ENCODE measurements around the gene C1orf216. TPM values are rescaled to one million over a fixed set of nuclear protein-coding genes. Genes with fewer than 3 reads are reported as not detected.
"Not testable (repeated sequence)": the region's sequence is repeated elsewhere in the genome, so short reads cannot be mapped to it uniquely, and the experiment has no call there.

The C1orf216 gene
- total RNA-seq, 1 donor from 2014 or later: 11.3 TPM

DNA sequence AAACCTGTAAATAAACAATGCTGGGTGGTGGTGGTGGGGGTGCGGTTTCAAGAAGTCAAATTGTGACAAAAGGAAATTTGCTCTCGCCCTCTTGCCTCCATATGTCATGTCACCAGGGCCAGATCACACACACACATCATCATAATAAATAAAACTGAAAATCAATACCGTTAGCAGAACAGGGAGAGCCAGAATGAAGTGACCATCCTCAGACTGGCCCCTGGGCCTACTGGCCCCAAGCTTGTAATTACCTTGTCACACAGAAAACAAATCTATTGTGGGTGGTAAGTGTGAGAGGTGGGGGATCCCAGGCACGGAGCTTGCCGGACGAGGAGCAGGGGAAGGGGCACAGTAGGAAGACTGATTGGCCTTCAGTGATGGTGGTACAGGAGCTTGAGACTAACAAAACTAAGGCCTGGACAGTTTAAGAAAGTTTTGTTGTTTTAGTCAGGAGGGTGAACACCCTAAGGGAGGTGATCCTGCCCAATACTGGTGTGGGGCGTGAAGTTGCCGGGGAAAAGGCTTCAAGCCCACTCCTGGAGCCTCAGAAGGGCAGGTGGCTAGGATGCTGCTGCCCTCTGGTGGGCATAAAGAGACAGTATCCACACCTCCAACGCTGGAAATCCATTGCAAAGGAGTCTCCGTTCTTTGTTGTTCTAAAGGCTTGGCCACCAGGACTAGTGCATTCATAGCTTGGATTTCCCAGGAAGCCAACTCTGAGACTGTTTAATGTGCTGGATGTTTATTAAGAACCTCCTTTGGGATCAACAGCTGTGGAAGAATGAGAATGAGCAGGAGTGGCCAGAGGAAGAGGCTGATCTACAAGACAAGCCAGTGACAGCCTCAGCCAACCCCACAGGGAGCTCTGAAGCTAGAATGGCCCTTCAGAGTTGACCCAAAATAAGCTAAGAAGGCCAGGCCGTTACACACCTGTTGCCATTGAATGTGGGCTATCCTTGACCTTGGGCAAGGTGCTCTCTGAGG lies 8.1 kb upstream of the C1orf216 start:
- no peaks in the 10 kb centered on the region for H3K36me3 Mint-ChIP-seq (ENCODE audit: insufficient read depth)
- no peak overlapping the region for H3K27ac Mint-ChIP-seq
- no peaks in the 10 kb centered on the region for H3K9me3 Mint-ChIP-seq (ENCODE audit: low read depth)
- H3K27me3 Mint-ChIP-seq: no peaks in the 10 kb centered on the region
- peaks cover 6% of the 10 kb centered on the region for H3K4me1 Mint-ChIP-seq (ENCODE audit: low read depth)
- no peak overlapping the region for H3K4me3 Mint-ChIP-seq (ENCODE audit: low read depth)
- TF ChIP-seq, protein P1, sequence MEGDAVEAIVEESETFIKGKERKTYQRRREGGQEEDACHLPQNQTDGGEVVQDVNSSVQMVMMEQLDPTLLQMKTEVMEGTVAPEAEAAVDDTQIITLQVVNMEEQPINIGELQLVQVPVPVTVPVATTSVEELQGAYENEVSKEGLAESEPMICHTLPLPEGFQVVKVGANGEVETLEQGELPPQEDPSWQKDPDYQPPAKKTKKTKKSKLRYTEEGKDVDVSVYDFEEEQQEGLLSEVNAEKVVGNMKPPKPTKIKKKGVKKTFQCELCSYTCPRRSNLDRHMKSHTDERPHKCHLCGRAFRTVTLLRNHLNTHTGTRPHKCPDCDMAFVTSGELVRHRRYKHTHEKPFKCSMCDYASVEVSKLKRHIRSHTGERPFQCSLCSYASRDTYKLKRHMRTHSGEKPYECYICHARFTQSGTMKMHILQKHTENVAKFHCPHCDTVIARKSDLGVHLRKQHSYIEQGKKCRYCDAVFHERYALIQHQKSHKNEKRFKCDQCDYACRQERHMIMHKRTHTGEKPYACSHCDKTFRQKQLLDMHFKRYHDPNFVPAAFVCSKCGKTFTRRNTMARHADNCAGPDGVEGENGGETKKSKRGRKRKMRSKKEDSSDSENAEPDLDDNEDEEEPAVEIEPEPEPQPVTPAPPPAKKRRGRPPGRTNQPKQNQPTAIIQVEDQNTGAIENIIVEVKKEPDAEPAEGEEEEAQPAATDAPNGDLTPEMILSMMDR (IDR thresholded peaks at IDR 0.05; ENCODE audit: unreplicated experiment): peak; percentile 91
- DNase-seq (ENCODE audit: low spot score, unreplicated experiment): peak; percentile 51

DNA sequence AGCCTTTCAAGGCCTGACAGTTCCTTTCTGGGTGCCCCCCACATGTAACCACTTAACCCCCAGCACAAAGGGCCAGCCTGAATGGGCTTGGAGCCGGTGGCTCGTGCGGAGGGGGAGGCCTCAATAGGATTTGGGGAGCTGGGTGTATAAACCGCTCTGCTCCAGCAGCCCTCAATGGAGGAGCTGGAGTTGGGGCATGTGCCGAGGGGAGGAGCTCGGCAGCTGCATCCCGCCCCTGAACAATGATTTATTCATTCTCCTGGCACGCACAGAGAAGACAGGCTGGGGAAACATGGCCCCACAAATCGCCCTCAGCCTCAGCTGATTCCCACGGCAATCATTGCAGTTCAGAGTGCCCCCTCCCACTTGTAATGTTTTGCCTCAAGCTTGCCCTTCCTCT lies 6.9 kb upstream of the C1orf216 start:
- H3K9me3 Mint-ChIP-seq (ENCODE audit: low read depth): no peaks in the 10 kb centered on the region
- H3K27ac Mint-ChIP-seq: no peak overlapping the region
- no peak overlapping the region for H3K4me3 Mint-ChIP-seq (ENCODE audit: low read depth)
- no peak for DNase-seq (ENCODE audit: low spot score, unreplicated experiment)
- H3K4me1 Mint-ChIP-seq (ENCODE audit: low read depth): peaks cover 6% of the 10 kb centered on the region
- peaks cover 1% of the 10 kb centered on the region for H3K36me3 Mint-ChIP-seq (ENCODE audit: insufficient read depth)
- TF ChIP-seq, protein P1 (IDR thresholded peaks at IDR 0.05; ENCODE audit: unreplicated experiment): no peak
- H3K27me3 Mint-ChIP-seq: peaks cover 3% of the 10 kb centered on the region

DNA sequence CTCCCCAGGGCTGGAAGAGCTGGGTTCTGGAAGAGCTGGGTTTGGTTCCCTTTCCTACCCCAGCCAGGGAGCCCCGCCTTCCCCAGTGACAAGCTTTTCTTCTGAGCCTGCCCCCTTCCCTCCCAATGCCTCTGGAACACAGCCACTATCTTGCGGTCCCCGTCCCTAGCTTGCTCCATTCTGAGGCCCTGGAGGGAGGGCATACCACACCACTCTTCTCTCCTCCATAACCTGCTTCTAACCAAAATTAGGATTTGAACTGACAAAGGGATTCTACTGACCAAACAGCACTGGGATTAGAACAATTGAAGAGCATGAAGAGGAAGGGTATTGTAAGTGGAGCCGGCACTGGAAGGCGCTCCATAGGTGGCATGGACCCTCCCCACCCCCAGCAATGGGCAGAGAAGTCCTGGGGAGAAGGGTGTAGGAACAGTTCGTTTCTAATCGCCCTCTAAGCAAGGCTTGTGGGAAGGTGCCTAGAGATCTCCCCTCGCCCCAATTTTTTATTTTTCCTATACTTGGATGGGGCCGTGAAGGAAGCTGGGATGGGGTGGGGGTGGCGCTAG lies 690 bp downstream of the C1orf216 start:
- DNase-seq (ENCODE audit: low spot score, unreplicated experiment): no peak
- TF ChIP-seq, protein P1 (IDR thresholded peaks at IDR 0.05; ENCODE audit: unreplicated experiment): no peak
- Mint-ChIP-seq H3K27me3 (peaks cover 18% of the 10 kb centered on the region), H3K4me3 (ENCODE audit: low read depth) (peak overlapping the region; percentile 78), H3K9me3 (ENCODE audit: low read depth) (no peaks in the 10 kb centered on the region), H3K27ac (no peak overlapping the region), H3K4me1 (ENCODE audit: low read depth) (peaks cover 15% of the 10 kb centered on the region), H3K36me3 (ENCODE audit: insufficient read depth) (peaks cover 7% of the 10 kb centered on the region)

DNA sequence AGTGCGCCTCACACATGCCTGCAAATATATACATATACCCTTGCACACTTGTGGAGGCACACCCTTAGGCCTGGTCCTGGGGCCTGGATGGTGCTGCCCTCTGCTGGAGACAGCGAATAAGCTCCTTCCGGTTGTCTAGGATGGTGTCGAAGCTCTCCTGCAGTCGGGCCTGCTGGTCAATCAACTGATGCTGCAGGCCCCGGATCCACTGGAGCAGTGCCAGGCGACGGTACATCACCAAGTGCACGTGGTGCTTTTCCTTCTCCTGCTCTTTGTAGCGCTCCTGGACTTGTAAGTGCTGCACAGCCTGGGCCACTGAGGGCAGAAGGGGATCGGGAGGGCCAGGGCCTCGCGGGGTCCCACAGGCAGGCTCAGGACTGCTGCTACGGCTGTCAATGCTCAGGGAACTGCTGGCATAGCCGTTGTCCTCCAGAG lies 3.1 kb downstream of the C1orf216 start:
- Mint-ChIP-seq H3K4me3 (ENCODE audit: low read depth) (peak overlapping the region; percentile 39), H3K9me3 (ENCODE audit: low read depth) (no peaks in the 10 kb centered on the region), H3K36me3 (ENCODE audit: insufficient read depth) (peaks cover 6% of the 10 kb centered on the region), H3K27ac (no peak overlapping the region), H3K27me3 (peaks cover 15% of the 10 kb centered on the region), H3K4me1 (ENCODE audit: low read depth) (peaks cover 15% of the 10 kb centered on the region)
- peak; percentile 61 for DNase-seq (ENCODE audit: low spot score, unreplicated experiment)
- TF ChIP-seq, protein P1 (IDR thresholded peaks at IDR 0.05; ENCODE audit: unreplicated experiment): peak; percentile 87

DNA sequence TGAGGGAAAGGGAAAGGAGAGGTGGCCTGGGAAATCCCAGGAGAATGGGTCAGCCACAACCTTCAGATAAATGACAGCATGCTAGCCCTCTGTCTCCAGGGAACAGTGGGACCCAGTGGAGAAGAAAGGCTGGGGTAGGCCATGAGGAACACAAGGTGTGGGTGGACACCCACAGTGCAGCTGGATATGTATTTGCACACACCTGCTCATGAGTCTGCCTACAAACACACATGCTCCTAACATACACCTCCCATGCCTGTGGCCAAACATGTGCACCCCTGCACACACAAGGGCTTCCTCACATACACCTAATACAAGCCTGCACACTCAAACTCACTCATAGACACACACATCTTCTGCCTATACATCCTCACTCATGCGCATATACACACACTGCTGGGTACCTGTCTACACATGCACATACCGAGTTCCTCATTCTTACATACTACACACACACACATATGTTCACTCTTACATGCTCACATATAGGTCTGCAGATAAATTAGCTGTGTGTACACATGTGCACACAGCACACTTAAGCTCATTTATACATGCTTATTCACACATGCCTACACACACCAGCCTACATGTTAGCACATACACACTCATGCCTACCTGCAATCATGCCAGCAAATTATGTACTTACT lies 3.6 kb downstream of the C1orf216 start:
- Mint-ChIP-seq H3K27ac (no peak overlapping the region), H3K9me3 (ENCODE audit: low read depth) (no peaks in the 10 kb centered on the region), H3K4me3 (ENCODE audit: low read depth) (no peak overlapping the region), H3K27me3 (peaks cover 14% of the 10 kb centered on the region), H3K36me3 (ENCODE audit: insufficient read depth) (peaks cover 6% of the 10 kb centered on the region), H3K4me1 (ENCODE audit: low read depth) (peaks cover 15% of the 10 kb centered on the region)
- TF ChIP-seq, protein P1 (IDR thresholded peaks at IDR 0.05; ENCODE audit: unreplicated experiment): no peak
- DNase-seq (ENCODE audit: low spot score, unreplicated experiment): no peak

DNA sequence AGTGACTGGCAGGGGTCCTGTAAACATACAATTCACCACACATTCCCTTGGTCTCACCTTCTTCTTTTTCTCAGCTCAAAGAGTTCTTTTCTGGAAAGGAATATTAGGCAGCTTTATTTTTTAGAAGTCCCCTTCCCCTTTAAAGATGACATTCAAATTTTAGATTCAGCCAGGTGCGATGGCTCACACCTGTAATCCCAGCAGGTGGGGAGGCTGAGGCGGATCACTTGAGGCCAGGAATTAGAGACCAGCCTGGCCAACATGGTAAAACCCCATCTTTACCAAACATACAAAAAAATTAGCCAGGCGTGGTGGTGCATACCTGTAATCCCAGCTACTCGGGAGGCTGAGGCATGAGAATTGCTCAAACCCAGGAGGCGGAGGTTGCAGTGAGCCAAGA lies 7.6 kb downstream of the C1orf216 start:
- not testable (repeated sequence) for H3K27me3 Mint-ChIP-seq; H3K9me3 Mint-ChIP-seq (ENCODE audit: low read depth); H3K4me3 Mint-ChIP-seq (ENCODE audit: low read depth); H3K27ac Mint-ChIP-seq; DNase-seq (ENCODE audit: low spot score, unreplicated experiment); H3K36me3 Mint-ChIP-seq (ENCODE audit: insufficient read depth)
- peaks cover 14% of the 10 kb centered on the region for H3K4me1 Mint-ChIP-seq (ENCODE audit: low read depth)
